SK-N-SH treated with all-trans-retinoic acid at 6 μM for 48 hours (cell line): ENCODE measurements around the gene FAAH2.

Experiments used
- ARNTL ChIP-seq: fragments of 450-650 bp; formaldehyde crosslinking; IDR thresholded peaks from 2 replicates; pipeline ENCODE4 v1.5.0; 2020; ENCODE audit warnings: low read depth, mild to moderate bottlenecking, moderate library complexity, borderline replicate concordance
- CSDC2 ChIP-seq: fragments of 250-450 bp; sonication (Bioruptor Pico); IDR thresholded peaks from 2 replicates; pipeline ENCODE4 v1.5.0; 2020; ENCODE audit warnings: mild to moderate bottlenecking, moderate library complexity
- PATZ1 ChIP-seq: fragments of 250-450 bp; sonication (Bioruptor Pico); IDR thresholded peaks from 2 replicates; pipeline ENCODE4 v1.8.0; 2020; ENCODE audit warnings: mild to moderate bottlenecking, moderate library complexity, borderline replicate concordance
- POU6F1 ChIP-seq: fragments of 250-450 bp; sonication (Bioruptor Pico); IDR thresholded peaks from 2 replicates; pipeline ENCODE4 v1.8.0; 2021; ENCODE audit warnings: low read depth, mild to moderate bottlenecking, moderate library complexity, borderline replicate concordance
- PPARA ChIP-seq: fragments of 250-450 bp; sonication (Bioruptor Pico); IDR thresholded peaks from 2 replicates; pipeline ENCODE4 v1.5.0; 2020; ENCODE audit warnings: mild to moderate bottlenecking, borderline replicate concordance
- RARB ChIP-seq: fragments of 250-450 bp; sonication (Bioruptor Pico); IDR thresholded peaks from 2 replicates; pipeline ENCODE4 v1.8.0; 2021; ENCODE audit warnings: mild to moderate bottlenecking, moderate library complexity
- TCF4 ChIP-seq: fragments of 250-450 bp; sonication (Bioruptor Pico); IDR thresholded peaks from 2 replicates; pipeline ENCODE4 v1.8.0; 2021; ENCODE audit warnings: mild to moderate bottlenecking, moderate library complexity, borderline replicate concordance
- ZFP3 ChIP-seq: fragments of 250-450 bp; sonication (Bioruptor Pico); IDR thresholded peaks from 2 replicates; pipeline ENCODE4 v1.5.0; 2020; ENCODE audit warnings: mild to moderate bottlenecking, moderate library complexity
- ZFP30 ChIP-seq: fragments of 450-650 bp; formaldehyde crosslinking; IDR thresholded peaks from 2 replicates; pipeline ENCODE4 v1.5.0; 2022; ENCODE audit warnings: mild to moderate bottlenecking, moderate library complexity
- ZNF565 ChIP-seq: fragments of 450-650 bp; formaldehyde crosslinking; conservative IDR thresholded peaks from 2 replicates; pipeline ENCODE4 v1.5.0; 2020; ENCODE audit warnings: low read depth, mild to moderate bottlenecking, moderate library complexity
- ZNF8 ChIP-seq: fragments of 450-650 bp; formaldehyde crosslinking; IDR thresholded peaks from 2 replicates; pipeline ENCODE4 v1.5.0; 2020; ENCODE audit warnings: mild to moderate bottlenecking, moderate library complexity
- TF ChIP-seq, protein P1 (sequence below): fragments of 250-450 bp; sonication (Bioruptor Pico); IDR thresholded peaks from 2 replicates; pipeline ENCODE4 v1.5.0; 2020; ENCODE audit warnings: mild to moderate bottlenecking, moderate library complexity
- TF ChIP-seq, protein P2 (sequence below): fragments of 250-450 bp; sonication (Bioruptor Pico); IDR thresholded peaks from 2 replicates; pipeline ENCODE4 v1.5.1; 2020; ENCODE audit warnings: low read depth, mild to moderate bottlenecking, moderate library complexity

GRCh38 chrX:57417827-57418226 is 131.3 kb downstream of the FAAH2 start:
- TF ChIP-seq PATZ1 (CRISPR knock-in tag) (no peak), TCF4 (no peak), ARNTL (CRISPR knock-in tag) (no peak), ZNF565 (CRISPR knock-in tag) (no peak), PPARA (no peak), ZFP3 (CRISPR knock-in tag) (no peak), ZFP30 (CRISPR knock-in tag) (no peak), RARB (CRISPR knock-in tag) (no peak), ZNF8 (CRISPR knock-in tag) (no peak), CSDC2 (no peak), POU6F1 (no peak)
- TF ChIP-seq, protein P1, sequence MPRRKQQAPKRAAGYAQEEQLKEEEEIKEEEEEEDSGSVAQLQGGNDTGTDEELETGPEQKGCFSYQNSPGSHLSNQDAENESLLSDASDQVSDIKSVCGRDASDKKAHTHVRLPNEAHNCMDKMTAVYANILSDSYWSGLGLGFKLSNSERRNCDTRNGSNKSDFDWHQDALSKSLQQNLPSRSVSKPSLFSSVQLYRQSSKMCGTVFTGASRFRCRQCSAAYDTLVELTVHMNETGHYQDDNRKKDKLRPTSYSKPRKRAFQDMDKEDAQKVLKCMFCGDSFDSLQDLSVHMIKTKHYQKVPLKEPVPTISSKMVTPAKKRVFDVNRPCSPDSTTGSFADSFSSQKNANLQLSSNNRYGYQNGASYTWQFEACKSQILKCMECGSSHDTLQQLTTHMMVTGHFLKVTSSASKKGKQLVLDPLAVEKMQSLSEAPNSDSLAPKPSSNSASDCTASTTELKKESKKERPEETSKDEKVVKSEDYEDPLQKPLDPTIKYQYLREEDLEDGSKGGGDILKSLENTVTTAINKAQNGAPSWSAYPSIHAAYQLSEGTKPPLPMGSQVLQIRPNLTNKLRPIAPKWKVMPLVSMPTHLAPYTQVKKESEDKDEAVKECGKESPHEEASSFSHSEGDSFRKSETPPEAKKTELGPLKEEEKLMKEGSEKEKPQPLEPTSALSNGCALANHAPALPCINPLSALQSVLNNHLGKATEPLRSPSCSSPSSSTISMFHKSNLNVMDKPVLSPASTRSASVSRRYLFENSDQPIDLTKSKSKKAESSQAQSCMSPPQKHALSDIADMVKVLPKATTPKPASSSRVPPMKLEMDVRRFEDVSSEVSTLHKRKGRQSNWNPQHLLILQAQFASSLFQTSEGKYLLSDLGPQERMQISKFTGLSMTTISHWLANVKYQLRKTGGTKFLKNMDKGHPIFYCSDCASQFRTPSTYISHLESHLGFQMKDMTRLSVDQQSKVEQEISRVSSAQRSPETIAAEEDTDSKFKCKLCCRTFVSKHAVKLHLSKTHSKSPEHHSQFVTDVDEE (CRISPR knock-in tag), result no peak
- TF ChIP-seq, protein P2, sequence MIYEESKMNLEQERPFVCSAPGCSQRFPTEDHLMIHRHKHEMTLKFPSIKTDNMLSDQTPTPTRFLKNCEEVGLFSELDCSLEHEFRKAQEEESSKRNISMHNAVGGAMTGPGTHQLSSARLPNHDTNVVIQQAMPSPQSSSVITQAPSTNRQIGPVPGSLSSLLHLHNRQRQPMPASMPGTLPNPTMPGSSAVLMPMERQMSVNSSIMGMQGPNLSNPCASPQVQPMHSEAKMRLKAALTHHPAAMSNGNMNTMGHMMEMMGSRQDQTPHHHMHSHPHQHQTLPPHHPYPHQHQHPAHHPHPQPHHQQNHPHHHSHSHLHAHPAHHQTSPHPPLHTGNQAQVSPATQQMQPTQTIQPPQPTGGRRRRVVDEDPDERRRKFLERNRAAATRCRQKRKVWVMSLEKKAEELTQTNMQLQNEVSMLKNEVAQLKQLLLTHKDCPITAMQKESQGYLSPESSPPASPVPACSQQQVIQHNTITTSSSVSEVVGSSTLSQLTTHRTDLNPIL (CRISPR knock-in tag), result no peak
